ENCODE results near the gene LDLRAD3.
"Not testable (repeated sequence)": the region's sequence is repeated elsewhere in the genome, so short reads cannot be mapped to it uniquely, and the experiment has no call there.

The LDLRAD3 gene

DNA sequence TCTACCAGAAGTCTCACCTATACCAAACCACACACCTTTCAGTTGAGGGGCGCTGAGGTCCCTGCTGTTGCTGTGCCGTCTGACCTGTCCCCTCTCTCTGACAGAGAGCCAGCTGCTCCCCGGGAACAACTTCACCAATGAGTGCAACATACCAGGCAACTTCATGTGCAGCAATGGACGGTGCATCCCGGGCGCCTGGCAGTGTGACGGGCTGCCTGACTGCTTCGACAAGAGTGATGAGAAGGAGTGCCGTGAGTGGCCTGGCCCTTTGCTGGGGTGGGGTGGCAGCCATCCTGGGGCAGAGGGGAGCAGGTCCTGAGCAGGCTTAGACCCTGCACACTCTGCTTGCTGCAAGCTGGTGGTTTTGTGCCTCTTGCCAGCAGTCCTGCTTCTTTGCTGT lies 92.1 kb downstream of the LDLRAD3 start:
- TF ChIP-seq, protein P1, sequence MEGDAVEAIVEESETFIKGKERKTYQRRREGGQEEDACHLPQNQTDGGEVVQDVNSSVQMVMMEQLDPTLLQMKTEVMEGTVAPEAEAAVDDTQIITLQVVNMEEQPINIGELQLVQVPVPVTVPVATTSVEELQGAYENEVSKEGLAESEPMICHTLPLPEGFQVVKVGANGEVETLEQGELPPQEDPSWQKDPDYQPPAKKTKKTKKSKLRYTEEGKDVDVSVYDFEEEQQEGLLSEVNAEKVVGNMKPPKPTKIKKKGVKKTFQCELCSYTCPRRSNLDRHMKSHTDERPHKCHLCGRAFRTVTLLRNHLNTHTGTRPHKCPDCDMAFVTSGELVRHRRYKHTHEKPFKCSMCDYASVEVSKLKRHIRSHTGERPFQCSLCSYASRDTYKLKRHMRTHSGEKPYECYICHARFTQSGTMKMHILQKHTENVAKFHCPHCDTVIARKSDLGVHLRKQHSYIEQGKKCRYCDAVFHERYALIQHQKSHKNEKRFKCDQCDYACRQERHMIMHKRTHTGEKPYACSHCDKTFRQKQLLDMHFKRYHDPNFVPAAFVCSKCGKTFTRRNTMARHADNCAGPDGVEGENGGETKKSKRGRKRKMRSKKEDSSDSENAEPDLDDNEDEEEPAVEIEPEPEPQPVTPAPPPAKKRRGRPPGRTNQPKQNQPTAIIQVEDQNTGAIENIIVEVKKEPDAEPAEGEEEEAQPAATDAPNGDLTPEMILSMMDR (IDR thresholded peaks at IDR 0.05; ENCODE audit: low read length, missing control alignments) = no peak
- H3K4me3 ChIP-seq (replicated peaks; ENCODE audit: low read depth, low read length) = no peak overlapping the region
- no peak for DNase-seq (ENCODE audit: low read depth)

DNA sequence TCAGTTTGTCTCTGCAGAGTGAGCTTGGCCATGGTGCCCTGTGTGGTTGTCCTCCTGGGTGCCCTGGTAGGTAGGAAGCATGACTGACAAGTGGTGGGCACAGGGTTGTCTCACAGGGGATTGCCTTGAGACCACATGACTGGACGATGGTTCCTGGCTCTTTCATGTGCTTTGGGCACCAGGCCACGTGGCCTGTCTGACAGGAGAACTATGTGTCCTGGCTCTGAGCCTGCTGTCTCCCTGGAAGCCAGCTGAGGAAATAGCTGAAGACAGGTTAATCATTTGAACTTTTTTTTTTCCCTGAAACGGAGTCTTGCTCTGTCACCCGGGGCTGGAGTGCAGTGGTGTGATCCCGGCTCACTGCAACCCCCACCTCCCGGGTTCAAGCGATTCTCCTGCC lies 93.2 kb downstream of the LDLRAD3 start:
- TF ChIP-seq, protein P1 (IDR thresholded peaks at IDR 0.05; ENCODE audit: low read length, missing control alignments) = no peak
- DNase-seq (ENCODE audit: low read depth) = peak; percentile 64
- H3K4me3 ChIP-seq (replicated peaks; ENCODE audit: low read depth, low read length) = no peak overlapping the region

DNA sequence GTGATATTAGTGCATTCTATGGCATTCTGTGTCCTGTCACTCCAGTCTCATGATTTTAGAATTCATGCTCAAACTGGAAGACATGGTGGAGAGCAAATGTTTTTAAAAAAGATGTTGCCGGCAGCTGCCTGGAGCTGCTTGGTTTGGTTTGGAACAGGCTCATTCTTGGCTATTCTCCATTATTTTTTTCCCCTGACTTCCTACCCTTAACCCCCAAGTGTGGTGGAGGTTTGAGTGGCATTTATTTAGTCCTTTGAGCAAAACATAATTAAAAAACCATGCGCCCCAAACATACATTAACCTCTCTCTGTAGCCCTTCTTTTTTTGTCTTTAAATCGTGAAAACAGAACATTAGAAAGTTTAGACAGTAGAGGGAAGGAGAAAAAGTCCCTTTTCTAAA lies 94.7 kb downstream of the LDLRAD3 start:
- no peak for DNase-seq (ENCODE audit: low read depth)
- TF ChIP-seq, protein P1 (IDR thresholded peaks at IDR 0.05; ENCODE audit: low read length, missing control alignments) = no peak
- H3K4me3 ChIP-seq (replicated peaks; ENCODE audit: low read depth, low read length) = no peak overlapping the region

DNA sequence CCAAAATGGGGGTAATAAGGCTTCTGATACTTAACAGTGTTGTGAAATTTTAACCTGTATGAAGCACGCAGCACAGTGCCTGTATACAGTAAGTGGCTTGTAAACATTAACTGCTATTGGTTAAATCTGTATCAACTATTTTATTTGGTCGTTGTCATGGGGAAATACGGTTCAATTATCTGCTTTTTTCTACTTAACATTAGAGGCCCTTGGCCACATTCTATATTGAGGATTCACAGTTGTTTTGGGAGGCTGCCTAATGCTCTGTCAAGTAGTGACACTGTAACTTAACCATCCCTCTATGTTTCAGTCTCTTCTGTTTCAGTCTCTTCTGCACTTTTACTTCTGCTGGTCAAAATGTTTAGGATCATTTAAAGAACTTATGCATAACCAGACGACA lies 95.6 kb downstream of the LDLRAD3 start:
- H3K4me3 ChIP-seq (replicated peaks; ENCODE audit: low read depth, low read length) = no peak overlapping the region
- TF ChIP-seq, protein P1 (IDR thresholded peaks at IDR 0.05; ENCODE audit: low read length, missing control alignments) = no peak
- DNase-seq (ENCODE audit: low read depth) = no peak

DNA sequence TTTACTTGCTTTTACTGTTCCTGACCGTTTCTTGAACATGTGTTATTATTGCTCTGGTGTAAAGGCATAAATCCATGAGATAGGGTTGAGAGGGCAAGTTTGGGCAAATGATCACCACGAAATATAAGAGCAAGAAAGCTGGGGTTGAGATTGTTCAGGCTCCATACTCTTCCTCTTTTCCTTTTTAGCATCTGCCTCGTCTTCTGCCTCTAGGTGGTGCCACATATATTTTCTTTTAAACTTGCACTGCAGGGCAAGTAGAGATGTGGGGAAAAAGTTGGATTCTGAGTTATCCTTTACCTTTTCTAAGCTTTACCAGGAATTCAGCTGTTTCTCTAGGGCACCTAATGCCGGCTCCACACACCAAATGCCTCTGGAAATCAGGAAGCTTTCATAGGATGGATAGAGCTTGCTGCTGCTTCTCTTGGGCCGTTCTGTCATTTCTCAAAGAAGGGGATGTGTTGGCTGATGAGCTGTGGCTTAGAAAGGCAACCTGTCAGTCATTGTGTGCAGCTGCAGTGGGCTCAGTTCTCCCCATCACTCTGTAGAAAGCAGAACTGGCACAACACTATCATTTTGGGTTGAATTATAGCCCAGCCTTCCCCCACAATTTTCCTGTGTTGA lies 98.2 kb downstream of the LDLRAD3 start:
- no peak overlapping the region for H3K4me3 ChIP-seq (replicated peaks; ENCODE audit: low read depth, low read length)
- TF ChIP-seq, protein P1 (IDR thresholded peaks at IDR 0.05; ENCODE audit: low read length, missing control alignments) = peak; percentile 71
- peak; percentile 44 for DNase-seq (ENCODE audit: low read depth)

DNA sequence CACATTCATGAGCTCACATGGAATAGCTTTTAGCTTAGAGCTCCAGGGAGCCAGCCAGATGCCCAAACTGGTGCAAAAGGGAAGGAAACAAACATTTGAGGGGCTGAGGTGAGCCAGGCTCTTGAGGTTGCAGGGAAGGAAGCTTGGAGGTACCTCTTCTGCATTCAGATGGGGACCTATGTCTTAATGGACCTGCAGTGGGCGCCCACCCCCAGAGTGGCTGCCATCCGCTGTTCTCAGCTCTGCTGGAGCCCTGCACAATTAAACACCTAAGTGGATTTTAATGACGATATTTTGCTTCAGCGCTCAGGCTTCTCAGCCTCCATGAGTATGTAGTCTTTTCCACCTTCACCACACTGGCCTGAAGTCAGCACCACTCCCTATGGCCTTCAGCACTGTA lies 100.8 kb downstream of the LDLRAD3 start:
- DNase-seq (ENCODE audit: low read depth) = no peak
- TF ChIP-seq, protein P1 (IDR thresholded peaks at IDR 0.05; ENCODE audit: low read length, missing control alignments) = no peak
- no peak overlapping the region for H3K4me3 ChIP-seq (replicated peaks; ENCODE audit: low read depth, low read length)

DNA sequence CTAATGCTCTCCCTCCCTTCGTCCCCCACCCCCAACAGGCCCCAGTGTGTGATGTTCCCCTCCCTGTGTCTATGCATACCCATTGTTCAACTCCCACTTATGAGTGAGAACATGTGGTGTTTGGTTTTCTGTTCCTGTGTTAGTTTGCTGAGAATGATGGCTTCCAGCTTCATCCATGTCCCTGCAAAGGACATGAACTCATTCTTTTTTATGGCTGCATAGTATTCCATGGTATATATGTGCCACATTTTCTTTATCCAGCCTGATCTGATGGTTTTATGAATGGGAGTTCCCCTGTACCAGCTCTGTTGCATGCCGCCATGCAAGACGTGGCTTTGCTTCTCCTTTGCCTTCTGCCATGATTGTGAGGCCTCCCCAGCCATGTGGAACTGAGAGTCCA lies 102.1 kb downstream of the LDLRAD3 start:
- H3K4me3 ChIP-seq (replicated peaks; ENCODE audit: low read depth, low read length); DNase-seq (ENCODE audit: low read depth): not testable (repeated sequence)

Measured in fibroblast of pulmonary artery (primary cell).